Stimulated activated CD4-positive, alpha-beta T cell treated with anti-CD3 and anti-CD28 coated beads, Interleukin-1b, Interleukin-23, amount 100 ng/mL, for 4 hours (primary cell): ENCODE results near the gene DDX20.
"Not testable (repeated sequence)": the region's sequence is repeated elsewhere in the genome, so short reads cannot be mapped to it uniquely, and the experiment has no call there.

ENCODE experiments used
- DNase-seq, 2 donors: peaks; one replicate each; pipeline ENCODE4 v3.0.0-alpha.2; 2020; ENCODE audit warnings: low read depth in 2 of 2

Gene DDX20

GRCh38 chr1:111789666-111790316 lies 34.1 kb downstream of the DDX20 start:
- no peak for DNase-seq

- no peak for DNase-seq
Observed at GRCh38 chr1:111791776-111792175, 36.1 kb downstream of the DDX20 start.

- DNase-seq: no peak
Observed at GRCh38 chr1:111792249-111792648, 36.5 kb downstream of the DDX20 start.

GRCh38 chr1:111793923-111794322 lies 38.2 kb downstream of the DDX20 start:
- no peak for DNase-seq

- no peak for DNase-seq
Observed at GRCh38 chr1:111795401-111795800, 39.7 kb downstream of the DDX20 start.

GRCh38 chr1:111798580-111798979 lies 42.9 kb downstream of the DDX20 start:
- no peak for DNase-seq

GRCh38 chr1:111799722-111800121 lies 44.0 kb downstream of the DDX20 start:
- not testable (repeated sequence) for DNase-seq

- DNase-seq: no peak
Observed at GRCh38 chr1:111801071-111801850, 45.6 kb downstream of the DDX20 start.

- no peak for DNase-seq
Observed at GRCh38 chr1:111802110-111802509, 46.4 kb downstream of the DDX20 start.

GRCh38 chr1:111802984-111803383 lies 47.3 kb downstream of the DDX20 start:
- no peak for DNase-seq

- no peak for DNase-seq
Observed at GRCh38 chr1:111803951-111804350, 48.2 kb downstream of the DDX20 start.

- no peak for DNase-seq
Observed at GRCh38 chr1:111804776-111805175, 49.1 kb downstream of the DDX20 start.

GRCh38 chr1:111805251-111805650 lies 49.5 kb downstream of the DDX20 start:
- no peak for DNase-seq

GRCh38 chr1:111811891-111812290 lies 56.2 kb downstream of the DDX20 start:
- DNase-seq: no peak

GRCh38 chr1:111812306-111812705 lies 56.6 kb downstream of the DDX20 start:
- DNase-seq: no peak

- no peak for DNase-seq
Observed at GRCh38 chr1:111813440-111814304, 58.0 kb downstream of the DDX20 start.

GRCh38 chr1:111814305-111814628 lies 58.6 kb downstream of the DDX20 start:
- no peak for DNase-seq

GRCh38 chr1:111814642-111815041 lies 58.9 kb downstream of the DDX20 start:
- DNase-seq: no peak
